Glomerular endothelial cell (primary cell): ENCODE measurements around the gene ST6GAL1. TPM values are rescaled to one million over a fixed set of nuclear protein-coding genes. Genes with fewer than 3 reads are reported as not detected.
"Not testable (repeated sequence)": the region's sequence is repeated elsewhere in the genome, so short reads cannot be mapped to it uniquely, and the experiment has no call there.

Experiments
- DNase-seq: peaks from one replicate; pipeline ENCODE4 v3.0.0-alpha.2; 2011; ENCODE audit warnings: low read depth, low spot score; ENCODE audit errors: extremely low read depth
- total RNA-seq: library from RNA; depleted of rRNA; stranded (reverse); fragments of >200 nt; gene quantifications from 2 replicates; pipeline ENCODE4 v1.2.3, GENCODE V29; 2015

Gene ST6GAL1
- total RNA-seq, 1 donor from 2014 or later, result 81.4 TPM

GRCh38 chr3:187042346-187042745 lies 112.0 kb downstream of the ST6GAL1 start:
- DNase-seq, result no peak

- no peak for DNase-seq
Observed at GRCh38 chr3:187042874-187043458, 112.6 kb downstream of the ST6GAL1 start.

GRCh38 chr3:187044206-187044605 lies 113.9 kb downstream of the ST6GAL1 start:
- DNase-seq, result no peak

- DNase-seq, result no peak
Observed at GRCh38 chr3:187044867-187045552, 114.7 kb downstream of the ST6GAL1 start.

DNA sequence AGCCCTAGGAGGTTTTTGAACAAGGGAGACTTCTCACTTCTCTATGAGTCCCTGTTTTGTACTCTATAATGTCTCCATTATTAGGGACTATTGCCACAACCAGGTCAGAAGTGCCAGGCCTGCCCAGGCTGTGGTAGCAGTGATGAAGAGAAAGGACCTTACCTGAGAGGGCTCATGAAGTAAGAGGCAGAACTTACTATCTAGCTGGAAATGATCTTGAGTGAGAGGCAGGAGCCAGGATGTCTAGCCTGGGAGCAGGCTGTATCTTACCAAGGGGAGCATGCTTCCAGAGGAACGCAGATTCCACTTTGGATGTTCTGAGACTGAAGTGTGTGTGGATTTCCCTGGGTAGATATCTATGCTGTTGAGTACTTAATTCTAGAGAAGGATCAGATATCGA lies 115.7 kb downstream of the ST6GAL1 start:
- DNase-seq, result no peak

- no peak for DNase-seq
Observed at GRCh38 chr3:187049462-187050101, 119.3 kb downstream of the ST6GAL1 start.

GRCh38 chr3:187051066-187051465 lies 120.7 kb downstream of the ST6GAL1 start:
- DNase-seq, result no peak

DNA sequence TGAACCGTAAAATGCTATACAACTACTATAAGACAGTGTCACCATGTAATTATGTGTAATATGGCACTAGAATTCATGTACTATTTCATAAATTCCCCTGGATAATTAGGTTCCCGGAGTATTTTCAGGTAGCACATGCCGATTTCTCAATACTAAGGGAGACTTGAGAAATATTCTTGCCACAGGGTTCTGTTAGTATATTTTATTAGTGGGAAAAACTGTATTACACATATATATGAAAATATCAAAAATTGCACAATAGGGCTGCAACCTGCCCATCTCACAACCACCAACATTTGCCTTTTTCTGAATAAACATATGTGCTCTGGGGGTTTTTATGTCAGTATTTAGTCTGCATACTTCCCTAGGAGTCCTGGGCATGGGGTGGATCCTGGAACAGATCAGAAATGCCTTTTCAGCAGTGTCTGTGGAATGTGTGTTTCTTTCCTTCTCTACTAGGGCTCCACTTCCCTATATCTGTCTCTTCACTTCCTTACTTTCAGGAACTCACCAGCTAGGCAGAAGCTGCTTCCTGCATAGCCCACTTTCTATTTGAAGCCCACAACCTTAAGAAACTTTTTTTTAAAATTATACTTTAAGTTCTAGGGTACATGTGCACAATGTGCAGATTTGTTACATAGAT lies 121.5 kb downstream of the ST6GAL1 start:
- no peak for DNase-seq

- not testable (repeated sequence) for DNase-seq
Observed at GRCh38 chr3:187052427-187052826, 122.1 kb downstream of the ST6GAL1 start.

- not testable (repeated sequence) for DNase-seq
Observed at GRCh38 chr3:187054433-187054832, 124.1 kb downstream of the ST6GAL1 start.

- DNase-seq, result not testable (repeated sequence)
Observed at GRCh38 chr3:187057803-187058202, 127.5 kb downstream of the ST6GAL1 start.

DNA sequence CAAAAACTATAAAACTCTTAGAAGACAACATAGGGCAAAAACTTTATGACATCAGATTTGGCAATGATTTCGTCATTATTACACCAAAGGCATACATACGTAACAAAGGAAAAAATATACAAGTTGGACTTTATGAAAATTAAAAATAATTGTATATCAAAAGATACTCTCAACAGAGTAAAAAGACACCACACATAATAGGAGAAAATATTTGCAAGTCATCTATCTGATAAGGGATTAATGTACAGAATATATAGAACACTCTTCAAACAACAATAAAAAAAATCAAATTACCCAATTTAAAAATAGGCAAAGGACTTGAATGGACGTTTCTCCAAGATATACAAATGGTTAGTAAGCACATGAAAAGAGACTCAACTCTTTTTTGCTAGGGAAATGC lies 131.4 kb downstream of the ST6GAL1 start:
- DNase-seq, result no peak

GRCh38 chr3:187062526-187063177 lies 132.3 kb downstream of the ST6GAL1 start:
- no peak for DNase-seq

DNA sequence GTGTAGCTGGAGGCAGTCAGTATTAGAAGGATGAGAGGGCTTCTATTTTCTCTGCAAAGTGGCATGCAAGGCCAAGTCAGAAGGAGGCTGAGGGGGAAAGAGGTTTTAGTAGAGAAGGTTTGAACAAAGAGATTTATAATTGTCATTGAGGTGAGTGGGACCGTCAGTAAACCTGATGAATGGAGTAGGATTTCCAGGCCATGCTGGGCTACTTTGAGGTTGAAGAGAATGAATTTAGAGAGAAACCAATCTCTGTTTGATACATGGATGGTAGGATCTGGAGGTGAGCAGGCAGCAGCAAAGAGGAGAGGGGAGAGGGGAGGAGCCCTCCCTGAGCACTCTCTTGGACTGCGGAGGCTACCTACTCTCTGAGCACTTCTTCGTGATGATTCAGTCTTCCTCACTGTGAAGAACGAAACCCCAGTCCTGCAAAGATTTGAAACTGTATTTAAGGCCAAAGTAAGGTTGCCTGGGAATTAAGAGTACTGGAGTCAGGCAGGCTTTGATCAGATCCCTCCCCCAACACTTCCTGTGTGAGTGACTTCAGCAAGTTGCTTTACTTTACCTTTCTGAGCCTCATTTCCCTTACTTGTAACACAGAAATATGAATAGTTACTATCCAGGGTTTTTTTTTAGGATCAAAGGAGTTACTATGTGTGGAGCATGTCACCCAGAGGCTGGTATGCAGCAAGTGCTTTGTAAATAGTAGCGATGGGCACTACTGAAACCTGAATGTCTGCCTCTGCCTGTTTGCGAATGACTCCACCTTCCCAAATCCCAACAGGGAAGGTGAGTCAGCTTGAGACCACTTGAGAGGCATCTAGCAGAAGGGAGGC lies 133.2 kb downstream of the ST6GAL1 start:
- no peak for DNase-seq

DNA sequence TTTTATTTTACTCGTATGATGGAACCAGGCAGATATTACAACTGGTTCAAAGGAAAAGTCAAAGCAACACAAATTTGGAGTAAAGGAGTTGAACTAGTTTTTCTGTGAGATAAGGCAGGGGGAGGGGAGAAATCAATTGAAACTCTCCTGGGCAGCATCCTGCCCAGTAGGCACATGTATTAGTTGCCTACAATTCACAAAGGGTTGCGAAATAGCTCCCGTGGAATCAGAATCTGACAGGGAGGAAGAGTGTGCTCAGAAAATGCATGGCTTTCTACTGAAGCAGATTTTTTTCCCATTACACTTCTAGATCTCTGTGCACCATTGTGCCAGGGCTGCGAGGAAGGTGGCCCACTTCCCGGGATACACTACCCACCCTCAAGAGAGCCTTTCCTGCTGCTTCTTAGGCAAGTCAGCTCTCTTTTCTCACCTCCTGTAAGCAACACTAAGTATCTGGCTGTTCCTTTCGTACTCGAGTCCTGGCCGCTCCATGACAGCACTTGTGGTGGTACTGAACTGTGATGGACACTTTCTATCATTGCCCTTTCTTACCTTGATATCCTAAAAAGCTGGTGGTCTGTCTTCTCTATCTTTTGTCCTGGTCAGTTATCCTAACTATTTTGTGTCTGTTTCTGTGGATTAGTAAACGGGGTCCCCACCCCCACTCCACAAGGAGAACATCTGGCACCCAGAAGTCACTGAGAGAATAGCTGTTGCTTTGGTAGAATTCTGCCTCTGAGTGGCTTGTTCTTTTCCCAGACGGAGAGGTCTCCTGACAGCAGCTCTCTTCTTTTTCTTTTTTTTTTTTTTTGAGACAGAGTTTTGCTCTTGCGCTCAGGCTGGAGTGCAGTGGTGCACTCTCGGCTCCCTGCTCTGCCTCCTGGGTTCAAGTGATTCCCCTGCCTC lies 134.1 kb downstream of the ST6GAL1 start:
- no peak for DNase-seq

GRCh38 chr3:187066228-187066995 lies 136.1 kb downstream of the ST6GAL1 start:
- no peak for DNase-seq

DNA sequence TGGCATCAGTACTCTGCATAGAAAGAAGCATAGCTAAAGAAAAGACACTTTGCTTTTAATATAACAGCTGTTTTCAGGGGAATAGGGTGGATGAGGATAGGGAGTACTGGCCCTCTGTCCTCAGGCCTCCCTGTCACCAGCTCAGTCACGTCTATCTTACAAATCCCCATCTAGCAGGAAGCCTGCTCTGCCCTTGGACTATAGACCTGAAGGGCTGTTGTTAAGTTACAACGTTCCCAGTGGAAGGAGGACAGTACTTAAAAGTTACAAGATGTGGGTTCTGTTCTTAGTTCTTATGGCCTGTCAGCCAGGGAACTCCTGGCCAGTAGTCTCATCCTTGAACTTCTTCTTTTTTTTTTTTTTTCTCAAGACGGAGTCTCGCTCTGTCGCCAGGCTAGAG lies 138.5 kb downstream of the ST6GAL1 start:
- no peak for DNase-seq

- DNase-seq, result no peak
Observed at GRCh38 chr3:187069857-187070516, 139.7 kb downstream of the ST6GAL1 start.
